ENCODE measurements around the gene KCNN3.
A peak's percentile ranks its signal among the peaks of the same experiment; 100 is the strongest.
"Not testable (repeated sequence)": the region's sequence is repeated elsewhere in the genome, so short reads cannot be mapped to it uniquely, and the experiment has no call there.

The KCNN3 gene

GRCh38 chr1:154870115-154870571 lies at the start of gene KCNN3:
TSS of gene KCNN3 (minus strand) at chr1:154870281. CDS start at chr1:154869964, 317 bp downstream.
- TF ChIP-seq ZFX (IDR thresholded peaks at IDR 0.05): no peak
- TF ChIP-seq CTCF (conservative IDR thresholded peaks at IDR 0.05): no peak
- no peak within 1 kb of the TSS for H3K27ac ChIP-seq

- no peak overlapping the region for H3K27ac ChIP-seq
- no peak for TF ChIP-seq ZFX (IDR thresholded peaks at IDR 0.05)
- TF ChIP-seq CTCF (conservative IDR thresholded peaks at IDR 0.05): no peak
Observed at GRCh38 chr1:154913273-154913672, 43.2 kb upstream of the KCNN3 start.

DNA sequence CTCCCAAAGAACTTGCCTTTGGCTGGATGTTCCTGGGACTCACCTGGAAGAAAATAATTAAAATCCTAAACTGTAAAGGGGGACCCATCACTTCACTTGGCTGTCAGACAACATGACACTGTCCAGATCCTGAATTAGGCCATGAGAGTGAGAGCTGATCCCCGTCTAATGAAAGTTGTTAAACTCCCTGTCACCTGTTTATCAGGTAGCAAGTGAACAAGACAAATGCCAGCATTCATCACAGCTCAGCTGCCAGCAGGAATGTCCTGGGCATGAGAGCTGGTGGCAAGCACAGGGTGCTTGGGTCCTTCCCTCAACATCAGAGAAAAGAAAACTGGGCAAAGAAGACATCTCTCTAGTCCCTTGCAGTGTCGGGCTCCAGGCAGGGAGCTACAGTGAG lies 42.7 kb upstream of the KCNN3 start:
- TF ChIP-seq ZFX (IDR thresholded peaks at IDR 0.05) (no peak), CTCF (conservative IDR thresholded peaks at IDR 0.05) (no peak)
- no peak overlapping the region for H3K27ac ChIP-seq

DNA sequence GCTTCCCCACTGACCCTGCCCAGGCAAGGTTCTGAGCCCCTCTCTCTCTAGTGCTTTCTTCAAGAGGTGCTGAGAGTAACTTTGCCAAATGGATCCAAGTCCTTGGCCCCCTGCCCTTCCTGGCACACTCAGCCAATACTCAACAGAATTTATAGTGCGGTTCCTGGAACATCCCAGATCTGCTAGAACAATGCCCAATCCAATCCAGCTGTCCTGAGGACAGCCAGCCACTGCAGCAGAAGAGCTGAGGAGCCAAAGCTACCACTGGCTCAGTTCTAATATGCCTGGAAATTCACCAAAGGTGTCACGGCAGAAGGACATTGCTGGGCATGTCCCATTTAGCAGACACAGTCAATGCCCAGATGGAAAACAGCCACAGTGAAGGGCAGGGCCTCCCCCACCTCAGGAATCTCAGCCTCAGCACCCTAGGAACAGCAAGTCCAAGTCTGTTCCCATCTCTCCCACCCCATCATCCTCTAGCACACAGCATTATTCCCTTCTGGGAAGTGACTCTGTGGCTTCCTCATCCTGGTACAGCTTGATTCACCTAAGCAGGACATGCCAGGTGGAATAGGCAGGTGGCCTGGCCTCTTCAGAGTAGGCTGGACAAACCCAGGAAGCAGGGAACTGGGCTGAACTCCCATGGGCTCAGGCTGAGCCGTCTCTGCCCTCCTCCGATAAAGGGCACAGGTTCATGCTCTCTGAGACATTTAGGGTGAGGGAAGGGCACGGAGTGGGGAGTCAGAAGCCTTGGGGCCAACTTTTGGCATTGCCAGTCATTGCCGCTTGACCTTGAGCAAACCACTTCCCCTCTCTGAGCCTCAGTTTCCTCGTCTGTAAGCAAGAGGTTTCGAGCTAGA lies 41.8 kb upstream of the KCNN3 start:
- TF ChIP-seq CTCF (conservative IDR thresholded peaks at IDR 0.05) (no peak), ZFX (IDR thresholded peaks at IDR 0.05) (no peak)
- peak overlapping the region; percentile 3 for H3K27ac ChIP-seq

GRCh38 chr1:154910851-154911250 lies 40.8 kb upstream of the KCNN3 start:
- H3K27ac ChIP-seq: no peak overlapping the region
- no peak for TF ChIP-seq CTCF (conservative IDR thresholded peaks at IDR 0.05)
- TF ChIP-seq ZFX (IDR thresholded peaks at IDR 0.05): no peak

DNA sequence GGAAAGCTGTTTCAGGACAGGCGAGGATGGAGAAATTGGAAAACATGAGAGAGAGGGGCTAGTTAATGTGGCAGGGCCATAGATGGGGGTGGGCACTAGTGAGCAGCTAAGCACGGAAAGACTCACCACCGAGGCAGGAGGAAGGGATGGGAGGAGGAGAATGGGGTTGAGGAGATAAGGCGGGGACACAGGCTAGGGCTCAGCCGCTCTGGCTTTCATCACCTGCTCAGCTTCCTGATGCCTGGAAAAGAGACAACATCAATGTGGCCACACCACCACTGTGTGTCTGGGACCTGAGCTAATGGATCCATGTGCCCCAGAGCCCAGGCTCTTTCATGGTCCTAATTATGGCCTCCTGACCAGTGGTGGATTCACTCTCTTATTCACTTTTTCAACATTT lies 38.9 kb upstream of the KCNN3 start:
- TF ChIP-seq ZFX (IDR thresholded peaks at IDR 0.05): no peak
- no peak for TF ChIP-seq CTCF (conservative IDR thresholded peaks at IDR 0.05)
- H3K27ac ChIP-seq: no peak overlapping the region

DNA sequence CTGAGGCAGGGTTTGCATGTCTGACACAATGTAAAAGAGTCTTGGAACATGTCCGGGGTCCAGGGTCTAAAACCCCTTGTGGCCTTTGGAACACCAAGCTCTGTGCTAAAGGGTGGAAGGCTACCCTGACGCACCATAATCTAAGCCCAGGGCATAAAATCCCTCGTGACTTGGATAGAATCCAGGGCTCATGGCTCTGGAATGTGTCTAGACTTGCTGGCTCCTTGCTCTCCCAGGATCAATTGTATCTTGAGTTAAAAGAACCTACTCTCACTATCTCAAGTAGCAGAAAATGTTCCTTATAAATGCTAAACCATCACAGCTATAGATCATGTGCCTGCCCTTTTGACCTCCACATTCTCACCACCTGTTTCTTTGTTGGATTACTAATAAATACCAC lies 38.0 kb upstream of the KCNN3 start:
- H3K27ac ChIP-seq: not testable (repeated sequence)

- TF ChIP-seq CTCF (conservative IDR thresholded peaks at IDR 0.05) (peak; percentile 34; the same call in 1 of the 2 replicates), ZFX (IDR thresholded peaks at IDR 0.05) (no peak)
- no peak overlapping the region for H3K27ac ChIP-seq
Observed at GRCh38 chr1:154906621-154907081, 36.6 kb upstream of the KCNN3 start.
